Upper lobe of right lung (tissue), 1 donor: Measurements from ENCODE around the gene NUBPL. TPM values are rescaled to one million over a fixed set of nuclear protein-coding genes. Genes with fewer than 3 reads are reported as not detected.

ENCODE experiments used
- ATAC-seq: fragments of 200-7000 bp; cut with Tn5 transposase; one replicate; pipeline ENCODE4 v1.9.1; 2020; ENCODE audit warnings: mild to moderate bottlenecking, moderate library complexity
- DNase-seq: peaks from one replicate; pipeline ENCODE4 v3.0.0-alpha.2; 2020
- H3K27ac ChIP-seq: fragments of 200-600 bp; one replicate; pipeline ENCODE4 v1.8.0; 2022
- H3K27me3 ChIP-seq: fragments of 200-600 bp; one replicate; pipeline ENCODE4 v1.8.0; 2022; ENCODE audit warnings: mild to moderate bottlenecking
- H3K36me3 ChIP-seq: fragments of 200-600 bp; one replicate; pipeline ENCODE4 v1.8.0; 2022
- H3K4me1 ChIP-seq: fragments of 200-600 bp; one replicate; pipeline ENCODE4 v1.8.0; 2022
- H3K4me3 ChIP-seq: fragments of 200-600 bp; one replicate; pipeline ENCODE4 v1.8.0; 2022; ENCODE audit warnings: mild to moderate bottlenecking
- H3K9me3 ChIP-seq: fragments of 200-600 bp; one replicate; pipeline ENCODE4 v1.8.0; 2022
- intact Hi-C: fragments of 100-400 bp; cut with DNase I; formaldehyde crosslinking; loops from one replicate; pipeline ENCODE4 v1.11.0; 2022
- total RNA-seq: library from RNA; stranded (reverse); fragmentation: NEBNext Ultra II Directional; extraction: Animal tissue kit (Norgen Biotek cat#: 25700); gene quantifications from one replicate; pipeline ENCODE4 v1.2.1, GENCODE V29; 2021
- TF ChIP-seq, protein P1 (sequence below): fragments of 200-600 bp; IDR thresholded peaks from one replicate; pipeline ENCODE4 v1.8.0; 2022; ENCODE audit warnings: antibody characterized with exemption
- donor health status: DM: no; HTN: yes; CAD: no; lungs with severe emphysema.

NUBPL gene
- total RNA-seq, 1 donor from 2014 or later, result 12.1 TPM

DNA sequence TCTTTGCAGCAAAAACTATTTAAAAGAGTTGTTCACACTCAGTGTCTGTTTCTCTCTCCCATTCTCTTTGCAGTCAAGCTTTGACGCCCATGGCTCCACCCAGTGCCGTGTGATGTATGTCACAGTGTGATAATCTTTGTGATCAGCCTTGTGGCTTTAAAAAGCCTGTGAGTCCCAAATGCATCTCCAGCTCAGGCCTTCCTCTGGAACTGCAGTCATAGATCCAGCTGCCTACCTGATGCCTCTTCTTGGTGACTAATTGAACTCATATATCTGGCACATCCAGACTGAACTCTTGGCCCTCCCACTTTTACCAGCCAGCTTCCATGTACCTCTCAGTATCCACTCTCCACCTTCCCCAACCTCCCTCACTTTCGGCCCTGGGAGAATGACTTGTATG lies 333.1 kb downstream of the NUBPL start:
- H3K4me3 ChIP-seq, result no peak overlapping the region
- no peak for ATAC-seq
- no peak overlapping the region for H3K27ac ChIP-seq
- DNase-seq, result no peak
- intact Hi-C loops, result no loop called here
- H3K4me1 ChIP-seq, result peaks cover 10% of the 10 kb centered on the region
- TF ChIP-seq, protein P1, sequence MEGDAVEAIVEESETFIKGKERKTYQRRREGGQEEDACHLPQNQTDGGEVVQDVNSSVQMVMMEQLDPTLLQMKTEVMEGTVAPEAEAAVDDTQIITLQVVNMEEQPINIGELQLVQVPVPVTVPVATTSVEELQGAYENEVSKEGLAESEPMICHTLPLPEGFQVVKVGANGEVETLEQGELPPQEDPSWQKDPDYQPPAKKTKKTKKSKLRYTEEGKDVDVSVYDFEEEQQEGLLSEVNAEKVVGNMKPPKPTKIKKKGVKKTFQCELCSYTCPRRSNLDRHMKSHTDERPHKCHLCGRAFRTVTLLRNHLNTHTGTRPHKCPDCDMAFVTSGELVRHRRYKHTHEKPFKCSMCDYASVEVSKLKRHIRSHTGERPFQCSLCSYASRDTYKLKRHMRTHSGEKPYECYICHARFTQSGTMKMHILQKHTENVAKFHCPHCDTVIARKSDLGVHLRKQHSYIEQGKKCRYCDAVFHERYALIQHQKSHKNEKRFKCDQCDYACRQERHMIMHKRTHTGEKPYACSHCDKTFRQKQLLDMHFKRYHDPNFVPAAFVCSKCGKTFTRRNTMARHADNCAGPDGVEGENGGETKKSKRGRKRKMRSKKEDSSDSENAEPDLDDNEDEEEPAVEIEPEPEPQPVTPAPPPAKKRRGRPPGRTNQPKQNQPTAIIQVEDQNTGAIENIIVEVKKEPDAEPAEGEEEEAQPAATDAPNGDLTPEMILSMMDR, result no peak
- H3K27me3 ChIP-seq, result no peaks in the 10 kb centered on the region
- H3K36me3 ChIP-seq, result no peaks in the 10 kb centered on the region
- no peaks in the 10 kb centered on the region for H3K9me3 ChIP-seq

DNA sequence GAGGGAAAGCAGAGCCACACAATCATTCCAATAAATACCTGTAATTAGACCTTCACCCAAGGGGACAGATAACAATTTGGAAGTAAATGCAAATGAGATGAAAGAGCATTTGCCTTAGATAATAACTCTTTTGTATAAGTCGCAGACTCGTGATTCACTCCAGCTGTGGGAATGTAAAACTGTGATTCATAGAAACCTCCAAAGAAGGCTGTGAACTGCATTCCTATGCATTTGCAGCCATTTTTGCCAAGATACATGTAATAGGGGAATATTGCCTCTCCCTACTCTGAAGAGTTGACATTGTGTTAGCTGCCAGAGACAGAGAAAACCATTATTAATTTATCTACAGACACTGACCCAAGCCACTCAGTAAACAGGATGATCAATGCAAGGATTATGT lies 334.0 kb downstream of the NUBPL start:
- DNase-seq, result no peak
- Histone ChIP-seq H3K27me3 (no peaks in the 10 kb centered on the region), H3K27ac (no peak overlapping the region), H3K4me3 (no peak overlapping the region), H3K36me3 (no peaks in the 10 kb centered on the region), H3K9me3 (no peaks in the 10 kb centered on the region), H3K4me1 (peaks cover 10% of the 10 kb centered on the region)
- intact Hi-C loops, result no loop called here
- ATAC-seq, result no peak
- TF ChIP-seq, protein P1, result no peak

DNA sequence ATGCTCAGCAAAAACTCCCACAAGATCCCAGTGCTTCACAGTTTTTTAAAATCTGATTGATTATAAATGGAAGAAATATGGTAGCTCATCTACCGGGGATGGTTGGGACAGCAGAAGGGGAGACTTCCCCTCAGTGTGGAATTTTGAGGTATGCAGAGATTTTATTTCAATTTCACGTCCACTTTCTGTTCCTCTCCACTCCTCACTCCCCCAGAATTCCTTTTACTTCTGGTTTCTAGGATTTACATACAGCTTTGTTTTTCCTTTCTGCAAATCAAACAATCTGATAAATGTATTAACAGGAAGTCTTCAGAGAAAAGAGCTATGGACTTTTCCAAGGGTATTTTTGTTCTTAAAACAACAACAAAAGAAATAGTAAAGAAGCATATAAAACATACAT lies 334.4 kb downstream of the NUBPL start:
- Histone ChIP-seq H3K27me3 (no peaks in the 10 kb centered on the region), H3K4me1 (peaks cover 10% of the 10 kb centered on the region), H3K36me3 (no peaks in the 10 kb centered on the region), H3K4me3 (no peak overlapping the region), H3K27ac (no peak overlapping the region), H3K9me3 (no peaks in the 10 kb centered on the region)
- DNase-seq, result no peak
- no peak for ATAC-seq
- TF ChIP-seq, protein P1, result no peak
- intact Hi-C loops, result no loop called here

DNA sequence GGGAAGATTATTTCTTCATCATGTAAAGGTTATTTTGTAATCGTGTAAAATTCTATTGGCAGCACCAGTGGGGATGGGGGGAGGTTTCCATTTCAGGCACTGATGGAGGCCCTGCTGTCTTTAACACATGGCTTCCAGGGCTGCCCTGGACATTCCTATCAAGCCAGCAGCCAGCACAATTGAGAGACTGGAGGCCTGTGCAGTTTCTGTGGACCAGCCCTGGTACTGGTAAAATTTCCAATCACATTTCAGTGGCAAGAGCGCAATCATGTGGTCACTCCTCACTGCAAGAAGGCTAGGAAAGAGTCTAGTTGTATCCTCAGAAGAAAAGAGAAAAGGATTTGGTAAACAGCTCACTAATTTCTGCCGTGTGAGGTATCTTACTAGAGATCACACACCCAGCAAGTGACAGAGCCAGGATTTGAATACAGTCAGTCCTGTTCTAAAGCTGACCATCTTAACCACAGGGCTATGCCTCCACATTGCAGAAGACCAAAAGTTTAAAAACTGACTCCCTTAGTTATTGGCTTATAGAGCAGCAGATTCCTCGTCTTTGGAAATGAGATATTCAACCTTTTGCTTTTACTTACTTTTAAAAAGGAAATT lies 336.5 kb downstream of the NUBPL start:
- no peak for ATAC-seq
- no peak overlapping the region for H3K4me3 ChIP-seq
- DNase-seq, result no peak
- H3K36me3 ChIP-seq, result no peaks in the 10 kb centered on the region
- H3K4me1 ChIP-seq, result peaks cover 10% of the 10 kb centered on the region
- no peaks in the 10 kb centered on the region for H3K9me3 ChIP-seq
- TF ChIP-seq, protein P1, result no peak
- intact Hi-C loops, result no loop called here
- H3K27ac ChIP-seq, result no peak overlapping the region
- H3K27me3 ChIP-seq, result no peaks in the 10 kb centered on the region

DNA sequence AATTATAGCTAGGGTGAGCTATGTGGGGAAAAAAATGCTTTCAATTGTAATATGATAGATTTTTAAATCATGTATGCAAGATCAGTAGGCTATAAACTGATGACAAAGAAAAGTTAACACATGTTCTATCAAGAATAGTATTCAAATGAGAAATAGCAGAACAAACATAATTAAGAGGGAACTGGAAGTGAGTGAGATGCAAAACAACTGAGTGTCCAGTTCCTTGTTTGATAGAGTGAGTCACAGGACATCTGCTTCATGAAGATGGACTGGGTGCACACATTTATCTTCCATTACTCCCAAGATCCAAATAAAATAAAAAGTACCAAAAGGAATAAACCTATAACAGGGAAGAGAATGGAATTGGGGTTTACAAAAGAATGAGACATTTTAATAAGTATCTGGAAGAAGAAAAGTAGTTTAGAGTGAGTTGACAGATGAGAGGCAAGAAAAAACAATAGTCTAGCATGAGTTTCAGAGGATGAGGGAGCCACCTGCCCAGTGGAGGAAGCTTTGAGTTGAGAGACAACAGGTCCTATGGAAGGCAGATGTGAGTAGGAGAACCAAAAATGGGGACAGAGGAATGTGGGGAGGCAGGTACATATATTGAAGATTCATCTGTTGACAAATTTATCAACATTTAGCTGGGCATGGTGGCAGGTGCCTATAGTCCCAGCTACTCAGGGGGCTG lies 337.8 kb downstream of the NUBPL start:
- ATAC-seq (peak; percentile 50), DNase-seq (no peak)
- H3K4me1 ChIP-seq, result no peaks in the 10 kb centered on the region
- H3K36me3 ChIP-seq, result no peaks in the 10 kb centered on the region
- no peak overlapping the region for H3K4me3 ChIP-seq
- H3K27ac ChIP-seq, result no peak overlapping the region
- TF ChIP-seq, protein P1, result no peak
- H3K9me3 ChIP-seq, result no peaks in the 10 kb centered on the region
- no peaks in the 10 kb centered on the region for H3K27me3 ChIP-seq
- intact Hi-C loops, result no loop called here
